Progenitor cell of endocrine pancreas (in vitro differentiated cells): ENCODE measurements around the gene PSMG4. TPM values are rescaled to one million over a fixed set of nuclear protein-coding genes. Genes with fewer than 3 reads are reported as not detected.

Source experiments
- DNase-seq: peaks from one replicate; pipeline ENCODE4 v3.0.0; 2021; ENCODE audit warnings: low spot score; ENCODE audit not compliant: unreplicated experiment
- H3K27ac Mint-ChIP-seq: 2 replicates; pipeline ENCODE4 v1.8.0; 2021; ENCODE audit warnings: mild to moderate bottlenecking, moderate library complexity, mixed read lengths
- H3K27me3 Mint-ChIP-seq: 2 replicates; pipeline ENCODE4 v1.8.0; 2021; ENCODE audit warnings: mixed read lengths
- H3K36me3 Mint-ChIP-seq: 2 replicates; pipeline ENCODE4 v1.8.0; 2022; ENCODE audit warnings: mixed read lengths; ENCODE audit not compliant: insufficient read depth
- H3K4me1 Mint-ChIP-seq: 2 replicates; pipeline ENCODE4 v1.8.0; 2021; ENCODE audit warnings: low read depth, mixed read lengths
- H3K4me3 Mint-ChIP-seq: 2 replicates; pipeline ENCODE4 v1.8.0; 2021; ENCODE audit warnings: low read depth, mild to moderate bottlenecking, moderate library complexity, mixed read lengths
- H3K9me3 Mint-ChIP-seq: 2 replicates; pipeline ENCODE4 v1.8.0; 2021; ENCODE audit warnings: low read depth, mixed read lengths
- CTCF ChIP-seq: fragments of 200-600 bp; sonication (generic); IDR thresholded peaks from one replicate; pipeline ENCODE4 v1.5.0; 2021; ENCODE audit warnings: antibody characterized with exemption, mild to moderate bottlenecking; ENCODE audit not compliant: unreplicated experiment
- total RNA-seq: library from RNA; stranded (reverse); gene quantifications from 2 replicates; pipeline ENCODE4 v1.2.1, GENCODE V29; 2021

The PSMG4 gene
- total RNA-seq, 1 donor from 2014 or later: 17.7 TPM

GRCh38 chr6:3294921-3295871 is 36.4 kb downstream of the PSMG4 start:
- Mint-ChIP-seq H3K4me1 (no peaks in the 10 kb centered on the region), H3K36me3 (peaks cover 3% of the 10 kb centered on the region), H3K27ac (no peak overlapping the region), H3K9me3 (no peaks in the 10 kb centered on the region), H3K4me3 (no peak overlapping the region), H3K27me3 (no peaks in the 10 kb centered on the region)
- no peak for DNase-seq
- peak; percentile 23 for TF ChIP-seq CTCF

- DNase-seq: no peak
- H3K4me3 Mint-ChIP-seq: no peak overlapping the region
- no peaks in the 10 kb centered on the region for H3K4me1 Mint-ChIP-seq
- no peak overlapping the region for H3K27ac Mint-ChIP-seq
- H3K27me3 Mint-ChIP-seq: no peaks in the 10 kb centered on the region
- no peak for TF ChIP-seq CTCF
- no peaks in the 10 kb centered on the region for H3K9me3 Mint-ChIP-seq
- peaks cover 2% of the 10 kb centered on the region for H3K36me3 Mint-ChIP-seq
These were observed 37.3 kb downstream of the PSMG4 start for GRCh38 chr6:3296078-3296477.

GRCh38 chr6:3296537-3296936 is 37.8 kb downstream of the PSMG4 start:
- Mint-ChIP-seq H3K36me3 (peaks cover 2% of the 10 kb centered on the region), H3K27ac (no peak overlapping the region), H3K4me3 (no peak overlapping the region), H3K4me1 (no peaks in the 10 kb centered on the region), H3K9me3 (no peaks in the 10 kb centered on the region), H3K27me3 (no peaks in the 10 kb centered on the region)
- no peak for DNase-seq
- TF ChIP-seq CTCF: no peak

- Mint-ChIP-seq H3K36me3 (peaks cover 3% of the 10 kb centered on the region), H3K4me3 (no peak overlapping the region), H3K9me3 (peaks cover 2% of the 10 kb centered on the region), H3K27ac (no peak overlapping the region), H3K4me1 (no peaks in the 10 kb centered on the region), H3K27me3 (no peaks in the 10 kb centered on the region)
- TF ChIP-seq CTCF: no peak
- no peak for DNase-seq
These were observed 38.3 kb downstream of the PSMG4 start for GRCh38 chr6:3297006-3297405.

GRCh38 chr6:3297909-3298308 is 39.2 kb downstream of the PSMG4 start:
- H3K4me1 Mint-ChIP-seq: no peaks in the 10 kb centered on the region
- peaks cover 11% of the 10 kb centered on the region for H3K9me3 Mint-ChIP-seq
- no peak for DNase-seq
- no peak overlapping the region for H3K4me3 Mint-ChIP-seq
- no peak overlapping the region for H3K27ac Mint-ChIP-seq
- H3K36me3 Mint-ChIP-seq: peaks cover 12% of the 10 kb centered on the region
- TF ChIP-seq CTCF: no peak
- no peaks in the 10 kb centered on the region for H3K27me3 Mint-ChIP-seq
